ENCODE measurements around the gene CCDC92B.

The CCDC92B gene

GRCh38 chr17:2713881-2714280 is 35.6 kb downstream of the CCDC92B start:
- no peak overlapping the region for H3K4me3 ChIP-seq (ENCODE audit: low read depth, low read length, poor library complexity, severe bottlenecking)
- no peaks in the 10 kb centered on the region for H3K9me2 ChIP-seq (ENCODE audit: low read depth, low read length)
- no peak overlapping the region for H2AFZ ChIP-seq (ENCODE audit: low read length)
- H3F3A ChIP-seq (ENCODE audit: insufficient read depth, low read length), result no peaks in the 10 kb centered on the region
- no peaks in the 10 kb centered on the region for H3K9me3 ChIP-seq (ENCODE audit: low read length)
- no peak overlapping the region for H3K27ac ChIP-seq (ENCODE audit: low read depth, low read length, poor library complexity, severe bottlenecking)
- H3K4me1 ChIP-seq (ENCODE audit: insufficient read depth, low read length, severe bottlenecking), result peaks cover 30% of the 10 kb centered on the region
- H3K36me3 ChIP-seq (ENCODE audit: insufficient read depth, low read length), result no peaks in the 10 kb centered on the region
- TF ChIP-seq EZH2 (IDR thresholded peaks at IDR 0.05; ENCODE audit: borderline replicate concordance, low read length), result no peak
- no peak for TF ChIP-seq CTCF (IDR thresholded peaks at IDR 0.05; ENCODE audit: low read length)
- no peaks in the 10 kb centered on the region for H3K27me3 ChIP-seq (ENCODE audit: insufficient read depth, low read length)
- H3K79me2 ChIP-seq (ENCODE audit: insufficient read depth, low read length), result peaks cover 23% of the 10 kb centered on the region
- no peak overlapping the region for H3K4me2 ChIP-seq (ENCODE audit: low read length)
- no peaks in the 10 kb centered on the region for H4K20me1 ChIP-seq (ENCODE audit: insufficient read depth, low read length)
- H3K9ac ChIP-seq (ENCODE audit: low read length), result no peak overlapping the region

GRCh38 chr17:2712300-2713043 is 37.0 kb downstream of the CCDC92B start:
- Histone ChIP-seq H3K4me2 (ENCODE audit: low read length) (peak overlapping the region; percentile 88), H3K79me2 (ENCODE audit: insufficient read depth, low read length) (peaks cover 37% of the 10 kb centered on the region), H3K36me3 (ENCODE audit: insufficient read depth, low read length) (no peaks in the 10 kb centered on the region), H4K20me1 (ENCODE audit: insufficient read depth, low read length) (no peaks in the 10 kb centered on the region), H3K9ac (ENCODE audit: low read length) (peak overlapping the region; percentile 93), H3K9me3 (ENCODE audit: low read length) (no peaks in the 10 kb centered on the region), H3K4me1 (ENCODE audit: insufficient read depth, low read length, severe bottlenecking) (peaks cover 42% of the 10 kb centered on the region), H3K9me2 (ENCODE audit: low read depth, low read length) (no peaks in the 10 kb centered on the region), H2AFZ (ENCODE audit: low read length) (peak overlapping the region; percentile 96), H3K27me3 (ENCODE audit: insufficient read depth, low read length) (no peaks in the 10 kb centered on the region), H3K27ac (ENCODE audit: low read depth, low read length, poor library complexity, severe bottlenecking) (peak overlapping the region; percentile 46), H3K4me3 (ENCODE audit: low read depth, low read length, poor library complexity, severe bottlenecking) (peak overlapping the region; percentile 99), H3F3A (ENCODE audit: insufficient read depth, low read length) (no peaks in the 10 kb centered on the region)
- no peak for TF ChIP-seq CTCF (IDR thresholded peaks at IDR 0.05; ENCODE audit: low read length)

GRCh38 chr17:2711608-2712299 is 37.7 kb downstream of the CCDC92B start, which contains the start of gene CLUH:
Gene CLUH, minus strand, starts transcription at chr17:2711764. Its CDS starts 103 bp downstream, at chr17:2711661.
- Histone ChIP-seq H3K27me3 (ENCODE audit: insufficient read depth, low read length) (no peaks in the 10 kb centered on the region), H3F3A (ENCODE audit: insufficient read depth, low read length) (no peaks in the 10 kb centered on the region), H3K9me3 (ENCODE audit: low read length) (no peaks in the 10 kb centered on the region), H3K4me2 (ENCODE audit: low read length) (peak within 1 kb of the TSS; percentile 88), H3K9ac (ENCODE audit: low read length) (peak within 1 kb of the TSS; percentile 93), H3K9me2 (ENCODE audit: low read depth, low read length) (no peaks in the 10 kb centered on the region), H3K36me3 (ENCODE audit: insufficient read depth, low read length) (0 out of 2 replicates have a peak, but pooled peaks cover 5% of the 10 kb centered on the region), H3K4me1 (ENCODE audit: insufficient read depth, low read length, severe bottlenecking) (peaks cover 42% of the 10 kb centered on the region), H3K27ac (ENCODE audit: low read depth, low read length, poor library complexity, severe bottlenecking) (peak within 1 kb of the TSS; percentile 70), H2AFZ (ENCODE audit: low read length) (peak within 1 kb of the TSS; percentile 96), H3K79me2 (ENCODE audit: insufficient read depth, low read length) (peaks cover 44% of the 10 kb centered on the region), H4K20me1 (ENCODE audit: insufficient read depth, low read length) (no peaks in the 10 kb centered on the region), H3K4me3 (ENCODE audit: low read depth, low read length, poor library complexity, severe bottlenecking) (peak within 1 kb of the TSS; percentile 99)
- TF ChIP-seq CTCF (IDR thresholded peaks at IDR 0.05; ENCODE audit: low read length), result no peak
- no peak for TF ChIP-seq EZH2 (IDR thresholded peaks at IDR 0.05; ENCODE audit: borderline replicate concordance, low read length)
